Keratinocyte (primary cell): ENCODE data around the gene ADAM12. TPM values are rescaled to one million over a fixed set of nuclear protein-coding genes. Genes with fewer than 3 reads are reported as not detected.

ENCODE experiments used
- DNase-seq: peaks from one replicate; pipeline ENCODE4 v3.0.0-alpha.2; 2011; ENCODE audit warnings: low read depth, missing footprints, low spot score
- FAIRE-seq: peaks from 2 replicates; lab custom pipeline; 2011; peaks lifted over from hg19 to GRCh38; lab: Jason Lieb, UNC
- H2AFZ ChIP-seq: 2 replicates; pipeline ENCODE4 v1.6.0; 2012; ENCODE audit warnings: low read length, control low read depth, inconsistent platforms; ENCODE audit not compliant: control insufficient read depth
- H3K27ac ChIP-seq: 2 replicates; pipeline ENCODE4 v1.5.1; 2011; ENCODE audit warnings: low read length; ENCODE audit not compliant: control insufficient read depth, insufficient read depth
- H3K27me3 ChIP-seq: 3 replicates; pipeline ENCODE4 v1.6.0; 2011; ENCODE audit warnings: low read length; ENCODE audit not compliant: control insufficient read depth, insufficient read depth; ENCODE audit errors: extremely low read depth
- H3K36me3 ChIP-seq, 2 experiments: 2 replicates in 1 of 2; 3 replicates in 1 of 2; pipeline ENCODE4 v1.5.1; 2011; ENCODE audit warnings: low read length in 2 of 2, mild to moderate bottlenecking in 1 of 2; ENCODE audit not compliant: control insufficient read depth in 2 of 2, insufficient read depth in 2 of 2; ENCODE audit errors: extremely low read depth in 1 of 2
- H3K4me1 ChIP-seq: 3 replicates; pipeline ENCODE4 v1.5.1; 2011; ENCODE audit warnings: low read length; ENCODE audit not compliant: control insufficient read depth, insufficient read depth; ENCODE audit errors: extremely low read depth
- H3K4me2 ChIP-seq: 3 replicates; pipeline ENCODE4 v1.6.0; 2011; ENCODE audit warnings: low read depth, low read length; ENCODE audit not compliant: control insufficient read depth, insufficient read depth; ENCODE audit errors: extremely low read depth
- H3K4me3 ChIP-seq, 3 experiments: fragments of 200-600 bp in 1 of 3; sonication (generic) in 1 of 3; 2 replicates in 2 of 3; 3 replicates in 1 of 3; pipeline ENCODE4 v1.5.1; 2011 to 2016; ENCODE audit warnings: low read length in 3 of 3, mild to moderate bottlenecking in 3 of 3, control low read depth in 2 of 3, inconsistent platforms in 1 of 3, low read depth in 1 of 3, mixed read lengths in 1 of 3, mixed run types in 1 of 3, moderate library complexity in 1 of 3; ENCODE audit not compliant: control insufficient read depth in 2 of 3, insufficient read depth in 2 of 3; ENCODE audit errors: extremely low read depth in 1 of 3
- H3K79me2 ChIP-seq: 2 replicates; pipeline ENCODE4 v1.6.0; 2012; ENCODE audit warnings: low read length; ENCODE audit not compliant: control insufficient read depth, insufficient read depth
- H3K9ac ChIP-seq: 3 replicates; pipeline ENCODE4 v1.6.0; 2011; ENCODE audit warnings: low read length; ENCODE audit not compliant: control insufficient read depth, insufficient read depth; ENCODE audit errors: extremely low read depth
- H3K9me1 ChIP-seq: 3 replicates; pipeline ENCODE4 v1.6.0; 2011; ENCODE audit warnings: low read length; ENCODE audit not compliant: control insufficient read depth, insufficient read depth; ENCODE audit errors: extremely low read depth
- H3K9me3 ChIP-seq: 2 replicates; pipeline ENCODE4 v1.5.1; 2012; ENCODE audit warnings: low read depth, low read length; ENCODE audit not compliant: control insufficient read depth
- H4K20me1 ChIP-seq: 3 replicates; pipeline ENCODE4 v1.6.0; 2011; ENCODE audit warnings: low read length; ENCODE audit not compliant: control insufficient read depth, insufficient read depth; ENCODE audit errors: extremely low read depth
- CTCF ChIP-seq, 3 experiments: IDR thresholded peaks in 1 of 3; conservative IDR thresholded peaks in 1 of 3; optimal IDR thresholded peaks in 1 of 3; 2 replicates in 2 of 3; 3 replicates in 1 of 3; pipeline versions ENCODE3 to v1.5.1; 2011; ENCODE audit warnings: low read length in 3 of 3, mild to moderate bottlenecking in 3 of 3, moderate library complexity in 2 of 3, control low read depth in 1 of 3, inconsistent platforms in 1 of 3; ENCODE audit not compliant: insufficient read depth in 2 of 3; ENCODE audit errors: extremely low read depth in 1 of 3
- EZH2 ChIP-seq: IDR thresholded peaks from one replicate; pipeline ENCODE4 v1.6.1; 2012; ENCODE audit warnings: inconsistent platforms, mild to moderate bottlenecking, low read length, moderate library complexity
- dilution Hi-C: fragments of 300-500 bp; cut with MboI; formaldehyde crosslinking; loops from one replicate; pipeline ENCODE4 v1.7.0; 2020; ENCODE audit warnings: low sequenced_read_pairs; ENCODE audit not compliant: extremely low pct_ligation_motif_present
- polyA plus RNA-seq, 5 experiments: library from polyadenylated mRNA; depleted of rRNA in 3 of 5; stranded (reverse) in 3 of 5; stranded (forward) in 1 of 5; unstranded in 1 of 5; fragments of >200 nt; gene quantifications; 1 replicate in 1 of 5; 2 replicates in 3 of 5; 3 replicates in 1 of 5; pipeline versions ENCODE4 v1.2.1 to v1.2.3, GENCODE V29; 2011 to 2012; ENCODE audit warnings: missing spikeins in 2 of 5, low read depth in 1 of 5, low replicate concordance in 1 of 5

Gene ADAM12
- polyA plus RNA-seq, 1 donor (not counting 4 experiments of a cell fraction or from before 2014, with no cell fraction given), result 0.07 TPM

DNA sequence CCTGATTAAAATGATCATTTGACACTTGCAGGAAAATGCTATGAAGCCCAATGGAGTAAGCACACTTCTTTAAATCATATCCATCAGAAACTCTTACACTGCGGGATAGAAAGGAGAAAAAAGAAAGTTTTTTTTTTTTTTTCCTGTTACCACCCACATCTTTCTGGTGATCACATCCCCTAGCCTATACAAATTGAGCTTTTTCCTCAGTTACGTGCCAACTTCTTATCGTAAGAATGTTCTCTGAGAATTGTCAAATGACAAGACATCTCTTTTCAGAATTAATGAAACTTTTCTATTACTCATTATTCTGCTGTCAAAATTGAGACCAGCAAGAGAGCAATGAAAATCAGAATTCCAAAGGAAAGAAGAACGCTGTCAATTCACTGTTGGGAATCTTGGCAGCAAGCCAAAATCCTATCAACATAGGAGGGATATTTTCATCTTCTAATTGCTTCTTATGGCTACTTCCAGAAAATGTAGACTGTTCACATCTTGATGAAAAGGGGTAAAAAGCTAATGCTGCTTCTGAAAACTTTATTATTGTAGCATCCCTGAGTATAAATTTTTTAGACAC lies 179.5 kb downstream of the ADAM12 start:
- FAIRE-seq, result no peak

DNA sequence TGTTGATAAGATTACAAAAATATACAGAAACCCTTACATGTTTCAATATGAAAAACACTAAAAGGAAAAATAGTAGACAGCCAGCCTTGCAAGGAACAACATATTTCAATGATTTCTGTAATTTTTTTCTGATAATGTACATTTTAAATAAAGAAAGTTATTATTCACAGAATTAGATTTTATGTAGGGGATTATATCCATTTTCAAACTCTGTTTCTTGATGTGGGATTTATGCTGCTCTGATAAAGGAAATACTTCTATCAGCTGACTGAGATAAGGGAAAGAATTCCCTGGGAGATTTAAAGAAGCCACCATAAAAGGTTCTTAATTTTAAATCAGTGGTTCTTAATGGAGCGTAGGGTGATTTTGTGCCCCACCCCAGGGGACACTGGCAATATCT lies 180.4 kb downstream of the ADAM12 start:
- TF ChIP-seq CTCF (optimal IDR thresholded peaks at IDR 0.05 in 1 of 3, IDR thresholded peaks at IDR 0.05 in 1 of 3, conservative IDR thresholded peaks at IDR 0.05 in 1 of 3; ENCODE audit: extremely low read depth in 1 of 3, insufficient read depth in 2 of 3, low read length in 3 of 3), result no peak
- TF ChIP-seq EZH2, result no peak
- Histone ChIP-seq H3K4me1 (peaks cover 8% of the 10 kb centered on the region), H2AFZ (no peak overlapping the region), H3K4me2 (no peak overlapping the region), H3K9me3 (no peaks in the 10 kb centered on the region), H3K4me3 (no peak overlapping the region), H3K79me2 (no peaks in the 10 kb centered on the region), H3K27ac (no peak overlapping the region), H3K9ac (no peak overlapping the region), H3K36me3 (no peaks in the 10 kb centered on the region), H3K27me3 (peaks cover 7% of the 10 kb centered on the region), H4K20me1 (no peaks in the 10 kb centered on the region), H3K9me1 (no peaks in the 10 kb centered on the region)
- DNase-seq, result no peak
- dilution Hi-C loops, result no loop called here
- FAIRE-seq, result no peak

More for the DNA sequence above, 179.5 kb downstream of the ADAM12 start:
- Histone ChIP-seq H3K4me2 (no peak overlapping the region), H3K9ac (no peak overlapping the region), H3K36me3 (no peaks in the 10 kb centered on the region), H3K9me3 (no peaks in the 10 kb centered on the region), H4K20me1 (no peaks in the 10 kb centered on the region), H3K27me3 (peaks cover 7% of the 10 kb centered on the region), H3K4me1 (peaks cover 8% of the 10 kb centered on the region), H3K27ac (no peak overlapping the region), H3K4me3 (no peak overlapping the region), H2AFZ (no peak overlapping the region), H3K79me2 (no peaks in the 10 kb centered on the region), H3K9me1 (no peaks in the 10 kb centered on the region)
- TF ChIP-seq CTCF (optimal IDR thresholded peaks at IDR 0.05 in 1 of 3, IDR thresholded peaks at IDR 0.05 in 1 of 3, conservative IDR thresholded peaks at IDR 0.05 in 1 of 3; ENCODE audit: extremely low read depth in 1 of 3, insufficient read depth in 2 of 3, low read length in 3 of 3) (no peak), EZH2 (no peak)
- DNase-seq, result no peak
- dilution Hi-C loops, result no loop called here
